Stomach (tissue), 4 donors: Measurements from ENCODE around the gene POLR2I.
A peak's percentile ranks its signal among the peaks of the same experiment; 100 is the strongest.

Experiments
- CTCF ChIP-seq, 7 experiments: fragments of 450-650 bp in 4 of 7; fragments of 200-600 bp in 3 of 7; sonication (generic) in 3 of 7; IDR thresholded peaks; one replicate each; pipeline ENCODE4 v1.5.1; 2016 to 2019; ENCODE audit warnings: antibody characterized with exemption in 7 of 7, control low read depth in 2 of 7, mild to moderate bottlenecking in 1 of 7
- POLR2A ChIP-seq, 4 donors: fragments of 450-650 bp; IDR thresholded peaks; one replicate each; pipeline ENCODE4 v1.6.1; 2016; ENCODE audit warnings: antibody characterized with exemption in 4 of 4, control low read depth in 2 of 4, mild to moderate bottlenecking in 1 of 4, moderate library complexity in 1 of 4
- POLR2AphosphoS5 ChIP-seq, 3 donors: sonication (generic); formaldehyde crosslinking; IDR thresholded peaks; one replicate each; pipeline ENCODE4 v1.6.1; 2016; ENCODE audit warnings: antibody characterized with exemption in 3 of 3

GRCh38 chr19:36152352-36153091, 37.8 kb upstream of the POLR2I start, which contains the start of gene COX7A1:
- TF ChIP-seq POLR2A (IDR thresholded peaks at IDR 0.05) = no peak
- no peak for TF ChIP-seq CTCF (IDR thresholded peaks at IDR 0.05)
- peak; percentile 45 to 82 (median 50) for TF ChIP-seq POLR2AphosphoS5 (IDR thresholded peaks at IDR 0.05)
